Left ventricle myocardium superior (tissue), 1 donor: ENCODE data around the gene PODN. TPM values are rescaled to one million over a fixed set of nuclear protein-coding genes. Genes with fewer than 3 reads are reported as not detected.

ENCODE experiments used
- ATAC-seq: fragments of 200-7000 bp; cut with Tn5 transposase; one replicate; pipeline ENCODE4 v1.9.1; 2020; ENCODE audit warnings: mild to moderate bottlenecking, moderate library complexity
- DNase-seq: peaks from one replicate; pipeline ENCODE4 v3.0.0-alpha.2; 2020
- intact Hi-C: fragments of 100-400 bp; cut with micrococcal nuclease; formaldehyde crosslinking; loops from one replicate; pipeline ENCODE4 v1.11.0; 2022
- total RNA-seq: library from RNA; stranded (reverse); fragmentation: NEBNext Ultra II Directional; extraction: Animal tissue kit (Norgen Biotek cat#: 25700); gene quantifications from one replicate; pipeline ENCODE4 v1.2.1, GENCODE V29; 2021
- donor health status: DM: no; HTN: yes; CAD: no; lungs with severe emphysema.

Gene PODN
- total RNA-seq, 1 donor from 2014 or later = 19.4 TPM

DNA sequence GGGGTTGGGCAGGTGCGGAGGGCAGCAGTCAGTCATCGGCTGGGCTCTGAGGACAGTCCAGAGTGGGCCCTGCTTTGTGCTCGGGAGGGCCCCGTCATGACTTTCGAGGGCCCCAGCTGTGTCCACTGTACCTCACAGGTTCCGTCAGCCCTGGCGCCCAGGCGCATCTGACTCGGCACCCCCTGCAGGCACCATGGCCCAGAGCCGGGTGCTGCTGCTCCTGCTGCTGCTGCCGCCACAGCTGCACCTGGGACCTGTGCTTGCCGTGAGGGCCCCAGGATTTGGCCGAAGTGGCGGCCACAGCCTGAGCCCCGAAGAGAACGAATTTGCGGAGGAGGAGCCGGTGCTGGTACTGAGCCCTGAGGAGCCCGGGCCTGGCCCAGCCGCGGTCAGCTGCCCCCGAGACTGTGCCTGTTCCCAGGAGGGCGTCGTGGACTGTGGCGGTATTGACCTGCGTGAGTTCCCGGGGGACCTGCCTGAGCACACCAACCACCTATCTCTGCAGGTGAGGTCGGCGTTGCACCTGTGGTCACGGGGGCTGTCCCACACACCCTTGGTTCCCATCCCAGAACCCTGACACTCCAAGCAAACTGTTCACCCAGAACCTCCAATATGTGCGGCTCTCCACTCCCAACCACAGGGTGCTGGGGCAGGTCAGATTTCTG is 7.8 kb downstream of the PODN start:
- intact Hi-C loops = no loop called here
- no peak for ATAC-seq
- DNase-seq = peak; percentile 27

DNA sequence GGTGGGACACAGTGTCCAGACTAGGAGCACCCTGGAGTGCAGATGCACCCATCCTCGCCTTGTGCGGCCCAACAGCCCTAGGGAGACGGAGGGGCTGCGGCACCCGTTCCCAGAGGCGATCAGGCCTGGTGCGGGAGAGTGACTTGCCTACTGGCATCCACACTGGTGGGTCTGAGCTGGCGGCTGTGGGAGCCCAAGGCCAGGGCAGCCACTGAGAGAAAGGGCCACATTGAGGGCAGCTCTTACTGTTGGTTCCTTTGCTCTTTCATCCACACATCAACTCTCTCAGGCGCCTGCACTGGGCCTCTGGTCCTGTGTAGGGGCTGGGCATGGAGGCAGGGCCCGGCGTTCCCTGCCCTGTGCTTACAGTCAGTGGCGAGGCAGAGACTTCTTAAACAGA is 8.6 kb downstream of the PODN start:
- DNase-seq = peak; percentile 21
- intact Hi-C loops = no loop called here
- no peak for ATAC-seq

DNA sequence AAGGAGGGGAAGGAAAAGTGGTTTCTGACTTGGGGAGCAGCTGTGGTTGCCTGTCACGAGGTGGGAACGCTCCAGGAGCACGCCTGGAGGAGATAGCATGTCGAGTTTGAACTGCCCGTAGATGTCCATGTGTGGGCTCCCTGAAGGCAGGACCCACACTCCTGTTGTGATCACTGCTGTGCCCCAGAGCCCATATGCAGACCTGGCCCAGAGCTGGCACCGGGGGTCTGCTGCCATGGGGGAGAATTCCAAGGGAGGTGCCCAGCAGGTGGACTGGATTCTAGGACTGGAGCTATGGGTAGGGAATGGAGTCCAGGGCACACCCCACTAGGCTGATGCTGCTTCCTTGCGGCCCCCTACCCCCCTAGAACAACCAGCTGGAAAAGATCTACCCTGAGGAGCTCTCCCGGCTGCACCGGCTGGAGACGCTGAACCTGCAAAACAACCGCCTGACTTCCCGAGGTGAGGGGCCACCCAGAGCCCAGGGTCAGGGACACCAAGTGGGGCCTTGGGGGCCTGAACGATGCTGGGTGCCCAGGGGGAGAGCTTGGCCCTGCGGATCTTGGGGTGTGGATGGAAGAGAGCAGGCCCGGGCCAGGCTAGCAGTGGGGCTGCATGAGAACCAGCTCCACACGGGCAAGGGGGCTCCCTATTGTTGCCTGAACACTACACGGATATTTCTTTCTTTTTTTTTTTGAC is 9.3 kb downstream of the PODN start:
- peak; percentile 23 for DNase-seq
- no peak for ATAC-seq
- intact Hi-C loops = no loop called here

DNA sequence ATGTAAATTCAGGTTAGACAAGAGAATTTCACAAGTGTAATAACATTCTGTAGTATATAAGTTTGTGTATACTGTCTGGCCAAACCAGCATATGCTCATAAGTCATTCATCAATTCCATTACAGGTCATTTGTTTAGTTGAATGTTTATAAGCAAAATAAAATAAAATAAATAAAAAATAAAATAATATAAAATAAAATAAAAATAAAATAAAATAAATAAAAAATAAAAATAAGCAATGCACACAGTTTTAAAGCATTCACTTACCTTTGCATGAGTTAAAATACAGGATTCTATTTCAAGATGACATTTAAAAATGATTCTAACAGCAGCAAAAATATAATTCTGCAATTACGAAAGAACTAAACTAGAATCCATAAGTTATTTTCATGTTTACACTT is 9.9 kb downstream of the PODN start:
- intact Hi-C loops = no loop called here
- no peak for ATAC-seq
- no peak for DNase-seq

DNA sequence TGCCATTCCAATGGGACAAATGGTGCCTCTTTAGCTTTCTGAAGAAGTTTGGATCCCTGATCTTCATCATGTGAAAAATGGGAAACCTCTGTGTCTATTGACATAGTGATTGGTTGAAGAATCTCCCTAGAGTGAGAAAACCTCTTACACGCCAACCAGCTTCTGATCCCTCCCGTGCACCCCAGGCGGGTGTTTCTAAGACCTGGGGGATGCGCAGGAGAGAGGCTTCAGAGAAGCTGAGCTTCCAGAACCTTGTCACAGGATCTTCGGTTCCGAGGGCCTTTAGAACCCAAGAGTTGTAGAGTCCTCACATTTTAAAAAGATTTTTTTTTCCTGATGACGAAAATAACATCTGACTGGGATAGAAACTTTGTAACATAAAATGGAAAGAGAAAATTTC is 11.3 kb downstream of the PODN start:
- ATAC-seq = no peak
- intact Hi-C loops = no loop called here
- DNase-seq = peak; percentile 17

DNA sequence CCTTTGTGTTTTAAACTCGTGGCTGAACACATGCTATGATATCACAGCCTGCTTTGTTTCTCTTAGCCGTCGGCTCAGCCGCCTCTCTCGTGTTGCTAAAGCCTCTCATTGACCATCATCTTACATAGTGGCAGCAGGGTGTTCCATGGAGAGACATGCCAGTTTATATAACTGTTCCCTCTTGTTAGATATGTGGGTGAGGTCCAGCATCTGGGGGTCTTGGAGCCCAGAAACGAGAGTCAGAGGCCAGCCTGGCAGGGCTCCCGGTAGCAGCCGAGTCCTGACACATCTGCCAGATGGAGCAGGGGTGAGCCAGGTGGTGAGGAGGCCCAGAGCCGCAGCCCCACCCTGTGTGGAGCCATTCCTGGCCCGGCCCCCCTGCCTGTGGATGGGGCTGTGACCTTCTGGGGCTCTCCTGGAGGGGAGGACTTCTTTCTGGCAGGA is 11.9 kb downstream of the PODN start:
- ATAC-seq (peak; percentile 87), DNase-seq (peak; percentile 87)
- intact Hi-C loops = no loop called here

DNA sequence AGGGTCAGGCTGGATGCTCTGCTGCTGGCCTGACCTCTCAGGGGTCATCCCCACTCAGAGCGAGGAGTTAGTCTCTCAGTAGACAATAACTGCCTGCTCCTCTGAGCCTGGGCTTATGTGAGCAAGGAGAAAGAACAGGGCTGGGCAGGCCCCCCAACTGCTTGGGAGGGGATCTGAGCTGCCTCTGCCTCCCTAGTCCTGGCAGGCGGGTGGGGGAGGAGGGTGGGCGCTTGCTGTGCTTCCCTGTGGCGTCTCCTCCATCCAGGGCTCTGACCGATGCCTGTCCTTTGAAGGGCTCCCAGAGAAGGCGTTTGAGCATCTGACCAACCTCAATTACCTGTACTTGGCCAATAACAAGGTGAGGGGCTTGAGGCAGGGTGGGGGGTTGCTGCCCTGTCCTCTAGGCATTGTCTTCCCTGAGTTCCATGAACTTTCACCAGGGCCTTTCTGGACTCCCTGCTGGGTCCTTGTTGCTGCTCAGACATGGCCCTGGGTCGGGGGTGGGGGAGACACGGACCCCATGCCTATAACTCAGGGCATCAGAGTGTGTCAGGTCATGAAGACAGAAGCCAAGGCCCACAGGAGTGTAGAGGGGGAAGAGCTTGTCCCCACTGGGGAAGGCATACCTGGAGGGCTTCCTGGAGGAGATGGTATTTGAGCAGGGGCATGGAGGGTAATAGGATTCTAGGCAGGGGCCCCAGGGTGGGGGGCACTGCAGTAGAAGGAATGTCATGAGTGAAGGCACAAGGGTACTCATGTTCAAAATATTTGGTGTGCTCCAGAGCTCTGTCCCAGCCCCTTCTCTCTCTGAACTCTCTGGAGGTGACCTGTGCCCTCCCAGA is 12.5 kb downstream of the PODN start:
- peak; percentile 11 for DNase-seq
- intact Hi-C loops = no loop called here
- no peak for ATAC-seq

DNA sequence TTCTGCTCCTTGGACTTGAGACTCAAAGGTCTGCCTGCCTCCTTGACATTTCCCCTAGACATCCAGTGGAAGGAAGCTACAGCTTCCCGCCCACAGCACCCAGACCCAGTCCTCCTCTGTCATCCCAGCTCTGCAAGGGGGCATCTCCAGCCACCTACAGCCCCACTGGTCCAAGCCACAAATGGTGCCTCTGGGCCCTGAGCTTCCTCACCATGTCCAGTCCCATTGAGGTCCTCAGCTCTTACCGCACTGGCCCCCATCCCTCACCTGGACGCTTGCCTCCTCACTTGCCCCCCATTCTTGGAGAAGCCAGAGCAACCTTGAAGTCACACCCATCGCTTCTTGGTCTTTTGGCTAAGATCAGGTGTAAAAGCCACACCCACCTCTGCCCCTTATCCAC is 13.2 kb downstream of the PODN start:
- intact Hi-C loops = no loop called here
- DNase-seq = peak; percentile 3
- ATAC-seq = no peak

DNA sequence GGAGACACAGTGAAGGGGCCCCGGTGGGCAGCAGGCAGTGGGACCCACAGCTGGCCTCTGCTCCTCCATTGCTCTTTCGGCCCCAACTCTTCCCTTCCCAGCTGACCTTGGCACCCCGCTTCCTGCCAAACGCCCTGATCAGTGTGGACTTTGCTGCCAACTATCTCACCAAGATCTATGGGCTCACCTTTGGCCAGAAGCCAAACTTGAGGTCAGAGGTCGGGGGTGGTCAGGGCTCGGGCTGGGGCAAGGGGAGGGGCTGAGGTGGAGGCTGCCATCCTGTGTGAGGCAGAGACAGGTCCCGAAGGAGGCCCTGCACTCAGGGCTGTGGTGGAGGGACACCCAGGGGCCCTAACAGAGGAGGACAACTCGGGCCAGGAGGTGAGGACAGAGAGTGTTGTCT is 13.7 kb downstream of the PODN start:
- ATAC-seq (no peak), DNase-seq (peak; percentile 26)
- intact Hi-C loops = no loop called here

DNA sequence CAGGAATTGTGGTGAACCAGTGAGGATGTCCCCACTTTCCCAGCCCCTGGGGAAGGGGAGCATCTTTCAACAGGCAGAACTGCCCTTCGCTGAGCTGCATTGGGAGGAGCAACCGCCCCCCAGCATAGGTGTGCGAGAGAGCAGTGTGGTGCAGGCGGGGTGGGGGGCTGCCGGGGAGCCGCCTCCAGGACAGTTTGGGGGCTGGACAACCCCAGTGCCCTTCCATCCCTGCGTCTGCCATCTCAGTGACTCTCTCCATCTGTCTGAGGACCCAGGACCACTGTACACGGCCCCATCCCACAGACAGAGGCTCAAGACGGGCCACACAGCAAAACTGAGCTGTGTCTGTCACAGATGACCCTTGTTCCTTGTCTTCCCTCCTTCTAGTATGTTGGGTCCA is 14.2 kb downstream of the PODN start:
- DNase-seq (peak; percentile 12), ATAC-seq (no peak)
- intact Hi-C loops = no loop called here

DNA sequence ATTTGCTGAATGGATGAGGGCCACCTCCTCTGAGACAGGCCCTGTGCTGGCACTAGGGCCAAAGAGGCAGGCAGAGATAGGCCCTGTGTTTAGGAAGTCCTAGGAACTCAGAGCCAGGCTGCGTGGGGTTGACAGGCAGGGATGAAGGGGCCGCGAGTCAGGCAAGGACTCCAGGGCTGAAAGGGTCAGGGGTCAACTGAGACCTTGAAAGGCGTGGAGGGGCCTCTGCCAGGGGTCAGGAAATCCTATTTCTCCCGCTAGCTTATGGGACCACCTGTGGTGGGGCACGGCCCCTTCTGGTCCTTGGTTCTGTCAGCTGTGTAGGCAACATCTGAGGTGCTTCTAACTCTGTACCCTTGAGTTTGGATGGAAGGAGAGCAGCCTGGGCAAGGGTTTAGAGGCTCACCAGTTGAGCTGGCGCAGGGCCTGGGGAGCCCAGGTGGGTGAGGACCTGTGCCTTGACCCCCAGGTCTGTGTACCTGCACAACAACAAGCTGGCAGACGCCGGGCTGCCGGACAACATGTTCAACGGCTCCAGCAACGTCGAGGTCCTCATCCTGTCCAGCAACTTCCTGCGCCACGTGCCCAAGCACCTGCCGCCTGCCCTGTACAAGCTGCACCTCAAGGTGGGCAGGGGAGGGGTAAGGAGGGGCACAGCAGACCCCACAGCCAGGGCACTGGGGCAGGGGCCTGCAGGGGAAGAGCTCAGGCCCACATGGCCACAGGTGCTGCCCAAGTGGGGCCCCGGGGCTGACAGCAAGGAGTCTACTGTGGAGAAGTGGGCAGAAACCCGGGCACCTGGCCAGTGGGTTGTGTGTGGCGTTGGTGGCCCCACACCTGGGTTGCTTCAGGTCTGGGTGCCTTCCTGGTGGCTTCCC is 14.9 kb downstream of the PODN start:
- peak; percentile 24 for DNase-seq
- no peak for ATAC-seq
- intact Hi-C loops = no loop called here

DNA sequence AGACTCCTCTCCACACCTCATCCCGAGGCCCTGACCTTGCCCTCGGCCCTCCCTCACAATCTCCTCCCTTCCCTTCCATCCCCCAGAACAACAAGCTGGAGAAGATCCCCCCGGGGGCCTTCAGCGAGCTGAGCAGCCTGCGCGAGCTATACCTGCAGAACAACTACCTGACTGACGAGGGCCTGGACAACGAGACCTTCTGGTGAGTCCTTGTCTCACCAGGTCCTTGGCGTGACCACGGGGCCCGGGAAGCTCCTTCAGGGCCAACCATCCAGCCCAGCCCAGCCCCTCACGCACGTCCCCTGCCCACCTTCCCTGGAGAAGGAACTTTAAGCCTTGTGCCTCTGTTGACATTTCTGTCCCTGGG is 15.6 kb downstream of the PODN start:
- ATAC-seq = no peak
- peak; percentile 12 for DNase-seq
- intact Hi-C loops = no loop called here

DNA sequence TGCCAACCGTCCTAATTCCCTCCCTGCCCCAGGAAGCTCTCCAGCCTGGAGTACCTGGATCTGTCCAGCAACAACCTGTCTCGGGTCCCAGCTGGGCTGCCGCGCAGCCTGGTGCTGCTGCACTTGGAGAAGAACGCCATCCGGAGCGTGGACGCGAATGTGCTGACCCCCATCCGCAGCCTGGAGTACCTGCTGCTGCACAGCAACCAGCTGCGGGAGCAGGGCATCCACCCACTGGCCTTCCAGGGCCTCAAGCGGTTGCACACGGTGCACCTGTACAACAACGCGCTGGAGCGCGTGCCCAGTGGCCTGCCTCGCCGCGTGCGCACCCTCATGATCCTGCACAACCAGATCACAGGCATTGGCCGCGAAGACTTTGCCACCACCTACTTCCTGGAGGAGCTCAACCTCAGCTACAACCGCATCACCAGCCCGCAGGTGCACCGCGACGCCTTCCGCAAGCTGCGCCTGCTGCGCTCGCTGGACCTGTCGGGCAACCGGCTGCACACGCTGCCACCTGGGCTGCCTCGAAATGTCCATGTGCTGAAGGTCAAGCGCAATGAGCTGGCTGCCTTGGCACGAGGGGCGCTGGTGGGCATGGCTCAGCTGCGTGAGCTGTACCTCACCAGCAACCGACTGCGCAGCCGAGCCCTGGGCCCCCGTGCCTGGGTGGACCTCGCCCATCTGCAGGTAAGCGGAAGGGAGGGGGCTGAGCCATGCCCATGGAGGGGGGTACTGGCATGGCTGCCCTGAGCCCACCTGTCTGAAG is 16.5 kb downstream of the PODN start:
- intact Hi-C loops = no loop called here
- DNase-seq (peak; percentile 23), ATAC-seq (no peak)

DNA sequence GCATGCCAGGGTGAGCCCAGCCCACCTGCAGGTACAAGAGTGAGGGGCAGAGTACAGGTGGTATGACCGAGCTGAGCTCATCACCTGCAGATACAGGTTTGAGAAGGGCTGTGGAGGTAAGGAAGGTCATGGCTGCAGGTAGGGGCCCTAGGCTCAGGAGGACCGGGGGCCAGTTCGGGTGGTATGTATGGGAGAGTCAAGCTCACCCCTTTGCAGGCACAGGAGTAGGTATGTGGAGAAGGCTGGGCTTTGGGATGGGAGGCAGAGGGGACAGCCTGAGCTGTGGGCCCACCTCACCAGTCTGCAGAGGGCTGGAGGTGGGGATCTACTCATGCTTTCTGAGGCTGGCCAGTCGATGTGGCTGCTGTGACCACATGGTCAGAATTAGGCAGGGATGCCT is 17.2 kb downstream of the PODN start:
- DNase-seq = peak; percentile 10
- intact Hi-C loops = no loop called here
- ATAC-seq = no peak

DNA sequence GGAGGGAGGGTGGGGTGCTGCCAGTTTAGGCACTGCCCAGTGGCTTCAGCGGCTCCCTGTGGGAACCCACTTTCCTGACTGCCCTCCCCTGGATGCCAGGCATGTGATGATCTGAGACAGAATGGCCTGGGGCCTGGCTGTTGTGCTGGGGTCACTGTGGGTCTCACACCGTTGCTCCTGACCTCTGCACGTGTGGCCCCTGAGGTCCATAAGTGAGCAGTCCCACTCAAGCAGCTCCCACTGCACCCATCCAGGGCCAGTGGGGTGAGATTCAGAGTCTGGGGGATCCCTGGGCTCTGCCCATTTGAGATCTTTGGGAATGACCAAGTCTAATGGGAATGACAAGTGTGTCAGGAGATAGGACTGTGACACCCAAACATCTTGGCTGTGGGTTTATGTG is 18.0 kb downstream of the PODN start:
- intact Hi-C loops = no loop called here
- ATAC-seq (no peak), DNase-seq (peak; percentile 7)

DNA sequence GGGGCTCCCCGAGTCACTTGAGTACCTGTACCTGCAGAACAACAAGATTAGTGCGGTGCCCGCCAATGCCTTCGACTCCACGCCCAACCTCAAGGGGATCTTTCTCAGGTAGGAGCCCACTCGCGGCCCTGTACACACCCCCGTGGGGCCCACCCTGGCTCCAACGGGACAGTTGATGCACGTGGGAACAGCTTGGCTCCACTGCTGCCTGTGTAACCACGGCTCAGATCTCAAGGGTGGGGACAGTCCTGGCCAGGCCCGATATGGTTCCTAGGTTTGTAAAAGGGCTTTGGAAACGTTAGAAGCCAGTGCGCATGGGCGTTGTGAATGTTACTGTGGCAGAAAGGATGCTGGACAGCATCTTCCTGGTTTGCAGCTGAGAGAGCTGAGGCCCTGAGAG is 18.8 kb downstream of the PODN start:
- ATAC-seq (no peak), DNase-seq (peak; percentile 13)
- intact Hi-C loops = no loop called here

DNA sequence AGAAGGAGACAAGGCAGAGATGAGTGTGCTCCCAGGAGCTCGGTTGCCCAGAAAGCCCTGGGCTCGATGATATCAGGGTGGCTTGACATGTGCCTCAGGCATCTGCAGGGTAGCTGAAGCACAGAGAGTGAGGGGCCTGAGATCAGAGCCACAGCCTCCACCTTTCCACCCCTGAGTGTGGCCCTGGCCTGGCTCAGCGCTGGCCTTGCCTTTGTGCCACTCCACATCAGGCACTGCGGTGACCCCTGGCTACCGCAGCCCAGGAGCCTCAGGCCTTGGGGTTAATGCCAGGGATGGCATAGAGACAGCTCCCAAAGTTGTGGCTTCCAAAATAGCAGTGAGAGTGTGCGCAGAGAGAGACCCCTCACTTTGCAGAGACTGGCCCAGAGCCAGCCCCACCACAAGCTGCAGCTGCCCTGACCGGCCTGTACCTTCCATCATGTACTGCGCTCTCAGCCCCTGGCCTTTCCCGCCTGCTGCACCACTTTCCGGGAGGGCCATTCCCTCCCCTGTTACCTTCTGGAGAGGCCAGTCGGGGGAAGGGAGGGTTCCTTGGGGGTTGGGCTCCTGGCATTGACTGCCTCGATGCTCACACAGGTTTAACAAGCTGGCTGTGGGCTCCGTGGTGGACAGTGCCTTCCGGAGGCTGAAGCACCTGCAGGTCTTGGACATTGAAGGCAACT is 19.5 kb downstream of the PODN start:
- intact Hi-C loops = no loop called here
- peak; percentile 12 for DNase-seq
- no peak for ATAC-seq

DNA sequence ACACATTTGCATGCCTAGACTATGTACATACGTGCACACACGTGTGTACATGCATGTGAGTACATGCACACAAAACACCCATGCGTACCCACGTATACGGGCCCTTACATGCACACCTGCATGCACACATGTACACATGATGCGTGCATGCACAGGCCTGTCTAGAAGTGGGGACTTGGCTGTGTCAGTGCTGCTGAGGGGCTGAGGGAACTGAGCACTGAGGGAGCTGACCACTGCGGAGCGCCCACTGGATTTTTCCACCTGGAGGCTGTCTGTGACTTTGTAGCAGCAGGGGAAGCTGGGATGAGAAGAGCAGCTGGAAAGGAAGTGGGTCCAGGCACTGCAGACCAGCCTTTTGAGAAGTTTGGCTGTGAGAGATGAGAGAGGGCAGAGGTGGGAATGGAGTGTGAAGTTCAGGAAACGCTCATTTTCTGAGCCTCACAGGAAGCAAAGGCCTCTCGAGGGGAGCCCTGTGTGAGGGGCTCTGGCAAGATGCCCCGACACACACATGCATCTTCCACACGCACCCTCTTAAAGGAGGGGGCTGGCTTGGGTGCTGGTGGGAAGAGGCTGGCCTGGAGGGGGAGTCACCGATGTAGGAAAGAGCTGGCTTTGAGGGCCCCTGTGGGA is 20.9 kb downstream of the PODN start:
- DNase-seq = peak; percentile 21
- no peak for ATAC-seq
- intact Hi-C loops = no loop called here
